Activated CD8-positive, alpha-beta memory T cell treated with anti-CD3 and anti-CD28 coated beads for 48 hours (primary cell): ENCODE data around the gene ZFYVE21.
"Not testable (repeated sequence)": the region's sequence is repeated elsewhere in the genome, so short reads cannot be mapped to it uniquely, and the experiment has no call there.

Source experiments
- DNase-seq, 3 experiments: peaks; one replicate each; pipeline ENCODE4 v3.0.0-alpha.2; 2020; ENCODE audit warnings: low read depth in 2 of 3, low spot score in 2 of 3

Gene ZFYVE21

GRCh38 chr14:103691655-103692054, 24.0 kb upstream of the ZFYVE21 start:
- DNase-seq, result not testable (repeated sequence)

DNA sequence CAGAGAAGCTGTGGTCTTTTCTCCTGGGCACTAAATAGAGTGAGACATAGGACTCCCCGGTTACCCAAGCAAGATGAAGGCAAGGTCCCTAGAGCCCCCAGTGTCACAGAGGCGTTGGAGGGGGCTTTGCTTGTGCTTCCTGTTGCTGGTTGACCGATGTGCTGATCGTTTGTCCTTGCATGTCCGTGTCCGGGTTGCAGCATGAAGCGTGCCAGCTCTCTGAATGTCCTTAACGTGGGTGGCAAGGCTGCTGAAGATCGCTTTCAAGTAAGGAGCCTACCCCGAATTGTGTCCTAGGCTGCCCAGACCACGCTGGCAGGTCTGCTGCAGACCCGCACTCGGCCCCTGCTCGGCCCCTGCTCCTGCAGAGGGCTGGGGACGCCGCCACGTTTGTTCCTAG, 23.5 kb upstream of the ZFYVE21 start:
- DNase-seq, result no peak

- no peak for DNase-seq
These were observed 22.7 kb upstream of the ZFYVE21 start for GRCh38 chr14:103692871-103693270.

DNA sequence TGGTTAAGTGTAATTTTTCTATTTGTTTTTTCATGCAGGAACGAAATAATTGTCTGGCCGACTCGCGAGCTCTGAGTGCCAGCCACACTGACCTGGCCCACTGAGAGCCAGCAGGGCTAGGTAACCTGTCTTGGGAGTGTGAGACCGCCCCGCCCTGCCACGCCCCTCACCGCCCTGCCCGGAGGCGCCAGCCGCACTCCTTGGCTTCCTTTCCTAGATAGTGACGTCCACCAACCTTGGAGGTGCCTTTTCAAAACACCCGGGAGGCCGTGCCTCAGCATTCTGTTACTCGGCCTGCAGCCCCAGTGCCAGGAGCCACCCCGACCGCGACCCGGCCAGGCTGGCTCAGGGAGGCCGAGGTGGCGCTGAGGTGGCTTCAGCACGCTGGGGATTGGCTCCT, 22.1 kb upstream of the ZFYVE21 start:
- DNase-seq, result no peak

DNA sequence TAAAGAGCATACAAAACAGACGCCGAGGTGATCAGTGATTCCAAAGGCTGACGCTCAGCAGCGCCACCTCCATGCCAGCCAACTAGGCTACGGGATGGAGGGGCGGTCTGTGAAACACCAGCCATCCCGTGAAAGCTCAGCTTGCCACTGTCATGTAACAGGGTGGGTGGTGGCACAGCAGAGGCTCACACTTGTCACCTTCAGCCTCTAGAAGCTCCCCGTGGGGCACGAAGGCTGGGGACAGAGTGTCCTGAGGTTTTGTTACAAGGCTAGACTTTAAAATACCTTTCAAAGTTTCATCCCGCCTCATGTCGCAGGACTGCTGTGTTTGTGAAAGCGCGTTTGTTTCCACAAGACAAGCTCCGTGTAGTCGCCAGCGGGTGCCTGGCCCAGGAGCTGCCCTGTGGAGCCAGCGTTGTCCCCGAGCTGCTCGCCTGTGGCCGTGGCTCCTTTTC, 21.0 kb upstream of the ZFYVE21 start:
- DNase-seq, result no peak

GRCh38 chr14:103695296-103696069, 20.1 kb upstream of the ZFYVE21 start:
- no peak for DNase-seq

GRCh38 chr14:103696070-103696402, 19.6 kb upstream of the ZFYVE21 start:
- DNase-seq, result no peak

DNA sequence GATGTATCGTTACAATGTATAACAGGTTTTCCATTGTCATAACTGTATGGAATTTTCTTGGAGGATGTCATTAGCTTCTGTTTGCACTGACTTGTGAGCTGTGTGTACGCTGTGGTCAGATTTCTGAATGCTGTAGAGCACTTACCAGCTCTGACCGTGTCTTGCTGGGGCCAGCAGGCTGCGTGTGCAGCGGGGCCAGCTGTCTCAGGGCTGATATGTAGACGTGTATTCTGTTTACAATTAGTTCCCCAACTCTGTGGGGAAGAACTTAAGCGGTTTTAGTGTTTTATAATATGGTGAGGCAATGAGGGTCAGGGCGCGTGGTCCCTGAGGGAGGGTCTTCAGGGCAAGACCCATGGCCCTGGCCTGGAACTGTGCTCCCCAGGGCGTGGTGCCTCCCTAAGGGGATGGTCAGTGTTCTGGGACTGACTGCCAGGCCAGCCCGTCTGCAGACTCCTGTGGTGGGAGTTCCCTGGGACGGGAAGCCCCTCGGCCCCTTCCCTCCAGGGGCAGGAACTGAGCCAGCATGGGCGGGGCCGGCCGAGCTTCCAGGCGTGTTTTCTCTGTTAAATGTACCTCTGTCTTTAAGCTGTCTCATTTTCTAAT, 19.0 kb upstream of the ZFYVE21 start:
- no peak for DNase-seq

DNA sequence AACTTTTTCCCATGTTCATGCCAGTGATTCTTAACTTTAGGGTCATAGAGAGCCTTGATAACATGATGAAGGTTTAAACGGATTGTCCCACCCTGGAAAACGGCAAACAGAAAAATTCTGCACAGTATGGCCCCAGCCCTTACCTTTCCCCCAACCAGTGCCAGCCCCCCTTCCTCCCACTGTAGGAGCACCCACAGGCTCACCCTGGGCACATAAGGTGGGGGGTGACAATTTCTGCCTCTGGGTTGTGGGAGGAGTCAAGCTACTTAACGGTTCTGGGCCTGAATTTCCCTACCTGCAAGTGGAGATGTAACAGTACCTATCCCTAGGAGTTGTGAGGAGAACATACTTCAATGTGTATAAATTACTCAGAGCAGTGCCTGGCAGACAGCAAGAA, 18.4 kb upstream of the ZFYVE21 start:
- no peak for DNase-seq

DNA sequence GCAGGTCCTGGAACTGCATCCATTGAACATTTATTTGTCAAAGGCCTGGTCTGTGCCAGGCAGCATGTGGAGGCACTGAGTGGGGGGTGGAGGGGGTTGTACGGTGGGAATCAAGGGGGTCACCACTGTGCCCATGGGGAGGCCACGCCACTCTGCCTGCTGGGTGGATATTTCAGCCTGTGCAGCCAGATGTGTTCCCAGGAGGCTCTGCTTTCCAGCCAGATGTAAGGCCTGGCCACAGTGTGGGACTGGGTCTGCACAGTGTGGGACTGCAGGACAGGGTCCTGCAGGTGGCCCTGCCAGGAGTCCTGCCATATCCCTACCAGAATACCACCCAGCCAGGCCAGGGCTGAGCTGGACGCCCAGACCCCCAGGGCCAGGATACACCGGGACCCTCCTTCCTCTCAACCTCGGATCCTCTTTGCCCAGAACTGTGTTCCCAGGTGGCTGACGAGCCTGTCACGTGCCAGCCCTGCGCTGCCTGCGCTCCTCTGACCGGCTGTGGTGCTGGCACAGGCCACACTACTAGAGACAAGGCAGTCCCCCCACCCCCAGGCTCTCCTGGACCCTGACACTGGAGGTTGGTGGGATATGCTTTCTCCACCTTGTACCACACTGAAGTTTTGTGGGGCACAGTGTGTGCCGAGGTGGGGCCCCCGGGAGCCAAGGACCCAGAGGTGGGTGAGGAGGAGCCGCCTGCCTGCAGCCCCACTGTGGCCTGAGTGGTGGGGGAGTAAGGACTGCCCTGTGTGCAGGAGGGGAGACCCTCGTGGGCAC, 17.8 kb upstream of the ZFYVE21 start:
- DNase-seq, result no peak

DNA sequence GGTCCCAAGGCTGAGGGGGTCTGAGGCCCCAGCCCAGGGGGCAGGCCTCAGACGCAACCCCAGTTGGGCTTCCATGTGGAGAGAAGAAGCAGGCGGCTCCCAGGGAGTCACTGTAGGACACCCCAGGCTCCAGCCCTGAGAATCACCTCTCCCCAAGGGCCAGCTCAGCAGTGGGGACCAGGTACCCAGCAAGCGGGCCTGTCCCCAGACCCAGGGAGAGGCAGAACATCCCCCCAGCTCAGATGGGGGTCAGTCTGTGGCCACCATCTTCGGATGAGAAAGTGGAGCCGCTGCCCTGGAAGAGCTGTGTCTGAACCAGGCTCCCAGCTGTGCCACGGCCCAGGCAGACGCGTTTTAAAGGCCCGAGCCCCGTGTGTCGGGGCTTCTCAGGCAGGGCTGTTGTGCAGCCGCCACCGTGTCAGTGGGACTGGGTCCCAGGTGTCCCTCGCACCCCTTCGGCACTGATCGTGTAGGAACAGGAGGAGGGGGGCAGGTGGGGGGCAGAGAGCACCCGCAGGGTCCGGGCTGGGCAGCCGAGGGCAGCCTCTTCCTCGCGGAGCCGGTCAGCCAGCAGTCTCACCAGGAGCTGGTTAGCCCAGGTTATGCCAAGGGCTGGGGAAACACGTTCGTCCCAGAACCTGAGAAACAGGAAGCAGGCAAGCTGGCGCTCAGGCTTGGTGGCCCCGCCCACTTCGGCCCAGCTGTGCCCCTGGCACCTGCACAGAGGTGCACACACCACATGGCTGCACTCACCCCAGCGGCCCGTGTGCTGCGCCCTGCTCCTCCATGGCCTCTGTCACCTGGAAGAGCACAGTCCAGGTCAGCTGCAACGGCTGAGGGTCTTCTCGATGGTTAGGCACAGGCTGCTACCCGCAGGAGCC, 17.0 kb upstream of the ZFYVE21 start:
- DNase-seq, result no peak

GRCh38 chr14:103699261-103699661, 16.3 kb upstream of the ZFYVE21 start:
- no peak for DNase-seq

DNA sequence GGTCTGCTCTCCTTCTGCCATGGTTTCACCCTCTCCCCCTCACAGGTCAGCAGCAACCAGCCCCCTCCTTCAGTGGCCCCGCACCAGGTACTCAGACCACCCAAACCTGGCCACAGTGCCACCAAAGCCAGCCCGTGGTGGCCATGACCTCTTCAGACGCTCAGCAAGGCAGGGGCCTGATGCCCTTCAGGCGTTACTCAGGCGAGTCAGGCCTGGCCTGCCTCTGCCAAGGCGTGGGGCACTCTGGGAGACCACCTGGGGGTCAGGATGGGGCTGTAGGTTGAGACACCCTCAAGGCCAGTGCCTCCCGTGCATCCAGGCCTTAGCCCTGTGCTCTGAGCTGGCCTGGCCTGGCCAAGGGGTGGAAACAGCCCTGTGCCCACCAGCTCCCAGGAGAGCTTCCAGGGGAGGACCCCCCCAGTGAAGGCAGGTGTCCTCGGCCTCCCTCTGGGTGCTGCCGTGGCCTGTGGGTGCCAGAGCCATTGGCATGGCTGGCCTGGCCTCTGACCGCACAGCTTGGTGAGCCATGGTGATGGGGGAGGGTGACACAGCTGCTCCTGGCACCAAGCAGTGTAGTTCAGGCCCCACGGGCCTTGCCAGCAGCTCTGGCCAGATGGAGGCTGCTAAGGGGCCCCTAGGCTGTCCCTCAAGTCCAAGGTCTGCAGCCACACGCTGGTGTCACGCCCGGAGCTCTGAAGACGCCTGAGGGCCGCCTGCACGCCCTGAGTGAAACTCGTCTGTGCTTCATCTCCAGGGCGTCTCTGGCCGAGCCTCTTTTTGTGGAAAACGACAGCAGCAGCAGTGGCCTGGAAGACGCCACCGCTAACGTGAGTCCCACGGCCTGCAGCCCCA, 15.5 kb upstream of the ZFYVE21 start:
- DNase-seq, result no peak

GRCh38 chr14:103700753-103701490, 14.7 kb upstream of the ZFYVE21 start:
- no peak for DNase-seq

GRCh38 chr14:103702095-103702494, 13.5 kb upstream of the ZFYVE21 start:
- no peak for DNase-seq

DNA sequence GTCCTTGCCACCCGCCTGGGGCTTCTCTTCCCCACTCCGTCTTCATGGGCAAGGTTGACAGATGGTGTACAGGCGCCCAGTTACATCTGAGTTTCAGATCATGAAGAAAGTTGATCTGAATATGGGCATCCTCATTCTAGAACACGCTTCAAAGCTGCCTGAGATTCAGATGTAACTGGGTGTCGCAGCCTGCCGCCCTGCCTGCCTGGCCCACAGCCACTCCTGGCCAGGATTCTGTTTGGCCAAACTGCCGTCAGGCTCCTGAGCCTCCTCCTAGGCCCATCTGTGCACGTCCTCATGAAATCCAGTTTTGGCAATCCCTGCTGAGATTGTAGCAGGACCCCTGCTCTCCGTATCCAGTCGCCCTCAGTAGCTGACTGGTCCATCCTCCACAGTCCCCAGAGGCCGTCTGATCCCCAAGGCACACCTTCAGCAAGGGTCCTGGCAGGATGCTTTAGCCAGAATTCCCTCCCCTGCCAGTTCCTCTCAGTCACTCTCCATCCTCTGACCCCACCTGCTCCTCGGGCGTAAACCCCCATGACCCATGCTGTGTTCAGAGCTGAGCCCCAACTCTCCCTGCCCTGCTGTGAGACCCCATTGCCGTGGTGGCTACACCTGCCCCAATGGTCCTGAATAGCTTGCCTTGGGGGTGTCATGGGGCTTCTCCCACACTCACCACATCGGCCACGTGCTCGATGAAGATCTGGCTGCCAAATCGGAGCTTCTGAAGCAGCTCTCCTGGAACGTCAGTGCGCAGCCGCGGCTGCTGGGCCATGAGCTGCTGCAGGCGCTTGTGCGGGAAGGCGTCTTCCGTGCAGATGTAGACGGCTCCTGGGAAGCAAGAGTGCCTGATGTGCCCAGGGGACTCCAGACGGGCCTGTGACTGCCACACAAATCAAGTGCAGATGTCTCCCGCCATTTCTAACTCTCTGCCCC, 12.8 kb upstream of the ZFYVE21 start:
- DNase-seq, result no peak

DNA sequence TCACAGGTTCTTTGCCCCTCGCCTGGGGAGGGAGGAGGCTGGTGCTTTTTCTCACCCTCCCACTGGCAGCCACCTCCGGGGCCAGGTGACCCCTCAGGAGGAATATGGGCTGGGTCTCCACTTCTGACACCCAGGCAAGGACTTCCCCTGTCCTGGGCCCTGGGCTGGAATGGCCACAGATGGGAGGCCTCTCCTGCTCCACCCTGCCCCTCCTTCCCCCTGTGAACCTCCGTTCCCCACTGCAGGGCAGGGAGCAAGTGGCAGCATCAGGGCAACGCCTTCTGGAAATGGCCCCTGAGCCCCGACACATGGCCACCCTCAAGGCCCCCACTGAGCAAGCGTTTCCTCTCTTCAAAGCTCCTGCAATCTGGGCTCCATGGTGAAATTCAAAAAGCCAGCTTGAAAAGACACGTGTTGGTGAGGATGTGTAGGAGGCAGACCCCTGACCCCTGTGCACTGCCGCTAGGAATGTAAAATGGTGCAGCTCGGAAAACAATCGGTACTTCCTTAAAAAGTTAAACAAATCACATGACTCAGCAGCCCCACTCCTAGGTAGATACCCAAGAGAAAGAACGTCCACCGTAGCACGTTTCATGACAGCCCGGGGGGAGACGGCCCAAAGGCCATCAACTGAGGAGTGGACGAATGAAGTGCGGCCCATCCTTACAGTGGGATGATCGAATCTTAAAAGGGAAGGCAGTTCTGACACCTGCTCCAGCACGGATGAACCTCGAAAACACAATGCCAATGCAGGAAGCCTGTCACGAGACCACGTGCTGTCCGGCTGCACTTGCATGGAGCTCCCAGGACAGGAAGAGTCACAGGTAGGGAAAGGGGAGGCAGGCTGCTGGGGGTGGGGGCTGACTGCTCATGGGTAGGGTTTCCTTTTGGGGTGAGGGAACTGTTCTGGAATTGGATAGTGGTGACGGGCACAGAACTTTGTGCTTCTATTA, 11.9 kb upstream of the ZFYVE21 start:
- no peak for DNase-seq
